Activated CD4-positive, alpha-beta T cell treated with anti-CD3 and anti-CD28 coated beads, Interleukin-2, Interleukin-4, amounts not matched to agents 100 ng/mL and 50 ng/mL, durations not matched to agents 16 hours and 8 hours (primary cell): ENCODE results near the gene ST3GAL6.
"Not testable (repeated sequence)": the region's sequence is repeated elsewhere in the genome, so short reads cannot be mapped to it uniquely, and the experiment has no call there.

ENCODE experiments used
- DNase-seq: peaks from one replicate; pipeline ENCODE4 v3.0.0-alpha.2; 2020; ENCODE audit warnings: low spot score

ST3GAL6 gene

GRCh38 chr3:98805571-98805970 is 42.4 kb downstream of the ST3GAL6 start:
- DNase-seq: no peak

- no peak for DNase-seq
Measured at GRCh38 chr3:98806521-98806920, 43.4 kb downstream of the ST3GAL6 start.

GRCh38 chr3:98807011-98807410 is 43.9 kb downstream of the ST3GAL6 start:
- no peak for DNase-seq

GRCh38 chr3:98807561-98807960 is 44.4 kb downstream of the ST3GAL6 start:
- no peak for DNase-seq

- DNase-seq: no peak
Measured at GRCh38 chr3:98808071-98808470, 44.9 kb downstream of the ST3GAL6 start.

GRCh38 chr3:98809557-98809956 is 46.4 kb downstream of the ST3GAL6 start:
- no peak for DNase-seq

GRCh38 chr3:98811048-98811447 is 47.9 kb downstream of the ST3GAL6 start:
- DNase-seq: no peak

GRCh38 chr3:98812851-98813374 is 49.8 kb downstream of the ST3GAL6 start:
- peak; percentile 11 for DNase-seq

- no peak for DNase-seq
Measured at GRCh38 chr3:98814817-98815420, 51.8 kb downstream of the ST3GAL6 start.

GRCh38 chr3:98817547-98818041 is 54.5 kb downstream of the ST3GAL6 start:
- peak; percentile 60 for DNase-seq

GRCh38 chr3:98821063-98821462 is 57.9 kb downstream of the ST3GAL6 start:
- no peak for DNase-seq

- no peak for DNase-seq
Measured at GRCh38 chr3:98823791-98824190, 60.7 kb downstream of the ST3GAL6 start.

- no peak for DNase-seq
Measured at GRCh38 chr3:98824256-98824655, 61.1 kb downstream of the ST3GAL6 start.

- DNase-seq: no peak
Measured at GRCh38 chr3:98826126-98826525, 63.0 kb downstream of the ST3GAL6 start.

GRCh38 chr3:98827221-98827920 is 64.2 kb downstream of the ST3GAL6 start:
- no peak for DNase-seq

GRCh38 chr3:98829246-98829832 is 66.2 kb downstream of the ST3GAL6 start:
- no peak for DNase-seq

GRCh38 chr3:98831060-98831459 is 67.9 kb downstream of the ST3GAL6 start:
- not testable (repeated sequence) for DNase-seq

- no peak for DNase-seq
Measured at GRCh38 chr3:98839846-98840245, 76.7 kb downstream of the ST3GAL6 start.

GRCh38 chr3:98843266-98843959 is 80.3 kb downstream of the ST3GAL6 start:
- DNase-seq: no peak
